Measurements from ENCODE around the gene HIGD1A. TPM values are rescaled to one million over a fixed set of nuclear protein-coding genes. Genes with fewer than 3 reads are reported as not detected.

The HIGD1A gene
- total and polyA plus RNA-seq, 2 experiments from 2014 or later, result 102 to 144 TPM

GRCh38 chr3:42751609-42752008 is 52.7 kb downstream of the HIGD1A start (continued):
- no peak for TF ChIP-seq REST (IDR thresholded peaks at IDR 0.05; ENCODE audit: unreplicated experiment)
- no peak for TF ChIP-seq JUNB (IDR thresholded peaks at IDR 0.05; ENCODE audit: unreplicated experiment)
- no peak for TF ChIP-seq EZH2phosphoT487 (IDR thresholded peaks at IDR 0.05; ENCODE audit: unreplicated experiment)
- no peak for TF ChIP-seq POLR2AphosphoS5 (IDR thresholded peaks at IDR 0.05; ENCODE audit: low read depth)
- no peak for TF ChIP-seq ZNF331 (CRISPR knock-in tag; IDR thresholded peaks at IDR 0.05; ENCODE audit: low read depth)
- TF ChIP-seq EZH2 (IDR thresholded peaks at IDR 0.05; ENCODE audit: low read depth, unreplicated experiment), result no peak
- TF ChIP-seq NANOG (IDR thresholded peaks at IDR 0.05; ENCODE audit: borderline replicate concordance), result no peak
- TF ChIP-seq STAT1 (IDR thresholded peaks at IDR 0.05; ENCODE audit: unreplicated experiment), result no peak
- TF ChIP-seq, protein P1, sequence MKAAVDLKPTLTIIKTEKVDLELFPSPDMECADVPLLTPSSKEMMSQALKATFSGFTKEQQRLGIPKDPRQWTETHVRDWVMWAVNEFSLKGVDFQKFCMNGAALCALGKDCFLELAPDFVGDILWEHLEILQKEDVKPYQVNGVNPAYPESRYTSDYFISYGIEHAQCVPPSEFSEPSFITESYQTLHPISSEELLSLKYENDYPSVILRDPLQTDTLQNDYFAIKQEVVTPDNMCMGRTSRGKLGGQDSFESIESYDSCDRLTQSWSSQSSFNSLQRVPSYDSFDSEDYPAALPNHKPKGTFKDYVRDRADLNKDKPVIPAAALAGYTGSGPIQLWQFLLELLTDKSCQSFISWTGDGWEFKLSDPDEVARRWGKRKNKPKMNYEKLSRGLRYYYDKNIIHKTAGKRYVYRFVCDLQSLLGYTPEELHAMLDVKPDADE (IDR thresholded peaks at IDR 0.05), result no peak

DNA sequence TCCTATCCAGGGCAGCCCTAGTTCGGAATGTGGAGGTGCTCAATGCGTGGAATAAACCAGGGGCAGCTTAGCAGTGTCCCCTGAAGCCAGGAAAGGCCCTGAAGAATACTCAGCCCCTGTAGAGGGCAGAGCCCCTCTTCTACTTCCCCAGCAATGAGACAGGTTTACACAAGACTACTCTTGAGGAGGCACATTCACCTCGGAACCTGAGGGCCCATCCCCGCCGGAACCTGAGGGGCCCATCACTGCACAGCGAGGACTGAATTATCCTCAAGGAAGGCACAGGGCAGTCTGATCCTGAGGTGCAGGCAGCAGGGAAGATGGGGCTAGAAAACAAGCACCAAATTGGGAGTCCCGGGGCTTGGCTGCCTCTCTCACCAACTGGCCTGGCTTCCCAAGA is 53.5 kb downstream of the HIGD1A start:
- H3K36me3 Mint-ChIP-seq (ENCODE audit: low read depth), result no peaks in the 10 kb centered on the region
- no peak overlapping the region for H3K4me2 ChIP-seq
- no peaks in the 10 kb centered on the region for H4K20me1 ChIP-seq (replicated peaks; ENCODE audit: insufficient read depth)
- no peaks in the 10 kb centered on the region for H3K79me2 ChIP-seq (replicated peaks; ENCODE audit: insufficient read depth)
- H3K9me2 ChIP-seq (ENCODE audit: insufficient read depth), result no peaks in the 10 kb centered on the region
- no peaks in the 10 kb centered on the region for H3K4me1 ChIP-seq (ENCODE audit: insufficient read depth)
- peaks cover 18% of the 10 kb centered on the region; the same call in 2 of the 3 replicates for H3K4me1 Mint-ChIP-seq
- no peak for DNase-seq (ENCODE audit: low spot score)
- H3K27ac ChIP-seq (ENCODE audit: low read depth), result no peak overlapping the region
- no peaks in the 10 kb centered on the region for H3K9me3 Mint-ChIP-seq
- H3K36me3 ChIP-seq (ENCODE audit: insufficient read depth), result no peaks in the 10 kb centered on the region
- no peak for ATAC-seq
- no peak overlapping the region for H3K4me3 ChIP-seq
- H3K27me3 Mint-ChIP-seq (ENCODE audit: insufficient read depth, low read depth, poor library complexity), result peaks cover 10% of the 10 kb centered on the region
- no peaks in the 10 kb centered on the region for H3K27me3 ChIP-seq (ENCODE audit: insufficient read depth)
- no peak overlapping the region for H2AFZ ChIP-seq
- no peak overlapping the region for H3K4me3 Mint-ChIP-seq
- H3F3A ChIP-seq (replicated peaks; ENCODE audit: low read depth), result no peaks in the 10 kb centered on the region
- H3K27ac Mint-ChIP-seq, result no peak overlapping the region
- no peak for TF ChIP-seq STAT1 (IDR thresholded peaks at IDR 0.05; ENCODE audit: unreplicated experiment)
- no peak for TF ChIP-seq ZNF462 (CRISPR knock-in tag; IDR thresholded peaks at IDR 0.05)
- no peak for TF ChIP-seq POLR2AphosphoS5 (IDR thresholded peaks at IDR 0.05; ENCODE audit: low read depth)
- no peak for TF ChIP-seq CTCF (conservative IDR thresholded peaks at IDR 0.05; ENCODE audit: low read depth in 2 of 2)
- TF ChIP-seq NANOG (IDR thresholded peaks at IDR 0.05; ENCODE audit: borderline replicate concordance), result no peak
- no peak for TF ChIP-seq EZH2 (IDR thresholded peaks at IDR 0.05; ENCODE audit: low read depth, unreplicated experiment)
- TF ChIP-seq EZH2phosphoT487 (IDR thresholded peaks at IDR 0.05; ENCODE audit: unreplicated experiment), result no peak
- TF ChIP-seq ZNF114 (CRISPR knock-in tag; IDR thresholded peaks at IDR 0.05), result no peak
